Vagina (tissue), 2 donors: ENCODE measurements around the gene NEDD8. TPM values are rescaled to one million over a fixed set of nuclear protein-coding genes. Genes with fewer than 3 reads are reported as not detected.

Experiments
- DNase-seq, 2 donors: peaks; one replicate each; pipeline ENCODE4 v3.0.0-alpha.2; 2017; ENCODE audit errors: extremely low spot score in 2 of 2
- H3K27ac ChIP-seq: fragments of 200-600 bp; sonication (generic); one replicate; pipeline ENCODE4 v1.5.1; 2019
- H3K27me3 ChIP-seq: fragments of 200-600 bp; sonication (generic); one replicate; pipeline ENCODE4 v1.5.1; 2019
- H3K36me3 ChIP-seq, 2 donors: fragments of 200-600 bp; sonication (generic); one replicate each; pipeline ENCODE4 v1.5.1; 2017 to 2019
- H3K4me1 ChIP-seq: fragments of 200-600 bp; sonication (generic); one replicate; pipeline ENCODE4 v1.5.1; 2019
- H3K4me3 ChIP-seq, 2 donors: fragments of 200-600 bp; sonication (generic); 1 replicate in 1 of 2; 2 replicates in 1 of 2; pipeline ENCODE4 v1.5.1; 2016 to 2019
- H3K9me3 ChIP-seq: fragments of 200-600 bp; sonication (generic); one replicate; pipeline ENCODE4 v1.5.1; 2019
- POLR2A ChIP-seq, 2 donors: fragments of 450-650 bp; IDR thresholded peaks; one replicate each; pipeline ENCODE4 v1.6.1; 2017; ENCODE audit warnings: antibody characterized with exemption in 2 of 2, mild to moderate bottlenecking in 2 of 2, moderate library complexity in 2 of 2
- POLR2AphosphoS5 ChIP-seq, 2 donors: sonication (generic); formaldehyde crosslinking; IDR thresholded peaks; one replicate each; pipeline ENCODE4 v1.9.0; 2017; ENCODE audit warnings: antibody characterized with exemption in 2 of 2, mild to moderate bottlenecking in 2 of 2, low read depth in 1 of 2; ENCODE audit not compliant: insufficient read depth in 1 of 2
- intact Hi-C: fragments of 100-400 bp; cut with DNase I; formaldehyde crosslinking; loops from one replicate; pipeline ENCODE4 v1.15.1; 2023
- small RNA-seq: library from RNA; depleted of rRNA; stranded (forward); fragments of <200 nt; gene quantifications from one replicate; pipeline ENCODE3, GENCODE V24; 2016
- total RNA-seq: library from RNA; depleted of rRNA; stranded (reverse); fragments of >200 nt; gene quantifications from one replicate; pipeline ENCODE4 v1.2.3, GENCODE V29; 2016
- TF ChIP-seq, protein P1 (sequence below), 3 experiments: fragments of 450-650 bp in 2 of 3; fragments of 200-600 bp in 1 of 3; sonication (generic) in 1 of 3; IDR thresholded peaks; one replicate each; pipeline ENCODE4 v1.5.1; 2017 to 2019; ENCODE audit warnings: antibody characterized with exemption in 3 of 3, mild to moderate bottlenecking in 2 of 3, moderate library complexity in 2 of 3

The NEDD8 gene
- total RNA-seq, 1 donor from 2014 or later = 140 TPM

DNA sequence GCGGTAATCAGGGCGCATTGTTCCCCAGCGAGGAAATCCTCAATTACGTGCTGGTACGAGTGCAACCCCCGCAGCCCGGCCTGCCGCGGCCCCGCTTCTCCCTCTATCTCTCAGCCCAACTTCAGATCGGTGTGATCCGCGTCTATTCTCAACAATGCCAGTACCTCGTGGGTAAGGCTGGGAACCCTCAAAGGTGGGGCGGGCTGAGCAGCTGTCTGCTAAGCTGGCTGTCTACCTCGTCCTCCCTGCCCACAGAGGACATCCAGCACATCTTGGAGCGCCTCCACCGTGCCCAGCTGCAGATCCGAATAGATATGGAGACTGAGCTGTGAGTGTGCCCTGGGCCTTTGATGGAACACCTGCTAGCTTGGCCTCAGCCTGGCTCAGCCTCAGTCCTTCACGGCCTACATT is 59.3 kb downstream of the NEDD8 start:
- Histone ChIP-seq H3K27ac (no peak overlapping the region), H3K4me3 (peak overlapping the region in 1 of 2 donors; percentile 41)
- intact Hi-C loops = no loop called here

DNA sequence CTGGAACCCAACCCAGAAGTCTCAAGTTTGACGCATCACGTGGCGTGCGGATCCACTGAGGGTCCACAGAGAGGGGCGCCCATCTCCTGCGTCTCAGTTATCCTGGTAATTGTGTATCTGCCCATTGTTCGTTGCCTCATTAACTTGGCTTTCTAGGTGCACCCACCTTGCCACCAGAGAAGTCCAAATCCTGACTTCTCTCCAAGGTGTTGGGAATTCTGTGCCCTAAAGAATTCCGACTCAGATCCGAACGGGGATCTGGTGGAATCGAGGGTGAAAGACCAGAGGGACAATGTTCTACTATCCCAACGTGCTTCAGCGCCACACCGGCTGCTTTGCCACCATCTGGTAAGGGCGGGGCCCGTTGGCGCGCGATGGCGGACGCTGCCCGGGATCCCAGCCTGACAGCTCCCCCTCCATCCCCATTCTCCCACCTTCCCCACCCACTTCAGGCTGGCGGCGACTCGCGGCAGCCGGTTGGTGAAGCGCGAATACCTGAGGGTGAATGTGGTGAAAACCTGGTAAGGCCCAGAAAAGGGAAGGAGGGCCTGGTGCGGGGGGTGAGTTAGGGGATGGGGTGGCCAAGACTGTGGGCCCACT is 59.8 kb downstream of the NEDD8 start:
- Histone ChIP-seq H3K36me3 (peaks cover 0 to 3% of the 10 kb centered on the region in 2 donors), H3K27me3 (no peaks in the 10 kb centered on the region), H3K4me1 (peaks cover 15% of the 10 kb centered on the region), H3K4me3 (peak overlapping the region; percentile 31 to 41), H3K9me3 (no peaks in the 10 kb centered on the region), H3K27ac (no peak overlapping the region)
- intact Hi-C loops = no loop called here
- no peak for TF ChIP-seq POLR2A (IDR thresholded peaks at IDR 0.05)
- TF ChIP-seq, protein P1, sequence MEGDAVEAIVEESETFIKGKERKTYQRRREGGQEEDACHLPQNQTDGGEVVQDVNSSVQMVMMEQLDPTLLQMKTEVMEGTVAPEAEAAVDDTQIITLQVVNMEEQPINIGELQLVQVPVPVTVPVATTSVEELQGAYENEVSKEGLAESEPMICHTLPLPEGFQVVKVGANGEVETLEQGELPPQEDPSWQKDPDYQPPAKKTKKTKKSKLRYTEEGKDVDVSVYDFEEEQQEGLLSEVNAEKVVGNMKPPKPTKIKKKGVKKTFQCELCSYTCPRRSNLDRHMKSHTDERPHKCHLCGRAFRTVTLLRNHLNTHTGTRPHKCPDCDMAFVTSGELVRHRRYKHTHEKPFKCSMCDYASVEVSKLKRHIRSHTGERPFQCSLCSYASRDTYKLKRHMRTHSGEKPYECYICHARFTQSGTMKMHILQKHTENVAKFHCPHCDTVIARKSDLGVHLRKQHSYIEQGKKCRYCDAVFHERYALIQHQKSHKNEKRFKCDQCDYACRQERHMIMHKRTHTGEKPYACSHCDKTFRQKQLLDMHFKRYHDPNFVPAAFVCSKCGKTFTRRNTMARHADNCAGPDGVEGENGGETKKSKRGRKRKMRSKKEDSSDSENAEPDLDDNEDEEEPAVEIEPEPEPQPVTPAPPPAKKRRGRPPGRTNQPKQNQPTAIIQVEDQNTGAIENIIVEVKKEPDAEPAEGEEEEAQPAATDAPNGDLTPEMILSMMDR (IDR thresholded peaks at IDR 0.05) = no peak
- no peak for TF ChIP-seq POLR2AphosphoS5 (IDR thresholded peaks at IDR 0.05; ENCODE audit: insufficient read depth in 1 of 2, low read depth in 1 of 2)
- no peak for DNase-seq

More for the DNA sequence above, 59.3 kb downstream of the NEDD8 start:
- no peaks in the 10 kb centered on the region for H3K9me3 ChIP-seq
- no peak for DNase-seq
- H3K36me3 ChIP-seq = no peaks in the 10 kb centered on the region
- TF ChIP-seq POLR2AphosphoS5 (IDR thresholded peaks at IDR 0.05; ENCODE audit: insufficient read depth in 1 of 2, low read depth in 1 of 2) (no peak), POLR2A (IDR thresholded peaks at IDR 0.05) (no peak)
- TF ChIP-seq, protein P1 (IDR thresholded peaks at IDR 0.05) = no peak
- H3K4me1 ChIP-seq = peaks cover 15% of the 10 kb centered on the region
- H3K27me3 ChIP-seq = no peaks in the 10 kb centered on the region

DNA sequence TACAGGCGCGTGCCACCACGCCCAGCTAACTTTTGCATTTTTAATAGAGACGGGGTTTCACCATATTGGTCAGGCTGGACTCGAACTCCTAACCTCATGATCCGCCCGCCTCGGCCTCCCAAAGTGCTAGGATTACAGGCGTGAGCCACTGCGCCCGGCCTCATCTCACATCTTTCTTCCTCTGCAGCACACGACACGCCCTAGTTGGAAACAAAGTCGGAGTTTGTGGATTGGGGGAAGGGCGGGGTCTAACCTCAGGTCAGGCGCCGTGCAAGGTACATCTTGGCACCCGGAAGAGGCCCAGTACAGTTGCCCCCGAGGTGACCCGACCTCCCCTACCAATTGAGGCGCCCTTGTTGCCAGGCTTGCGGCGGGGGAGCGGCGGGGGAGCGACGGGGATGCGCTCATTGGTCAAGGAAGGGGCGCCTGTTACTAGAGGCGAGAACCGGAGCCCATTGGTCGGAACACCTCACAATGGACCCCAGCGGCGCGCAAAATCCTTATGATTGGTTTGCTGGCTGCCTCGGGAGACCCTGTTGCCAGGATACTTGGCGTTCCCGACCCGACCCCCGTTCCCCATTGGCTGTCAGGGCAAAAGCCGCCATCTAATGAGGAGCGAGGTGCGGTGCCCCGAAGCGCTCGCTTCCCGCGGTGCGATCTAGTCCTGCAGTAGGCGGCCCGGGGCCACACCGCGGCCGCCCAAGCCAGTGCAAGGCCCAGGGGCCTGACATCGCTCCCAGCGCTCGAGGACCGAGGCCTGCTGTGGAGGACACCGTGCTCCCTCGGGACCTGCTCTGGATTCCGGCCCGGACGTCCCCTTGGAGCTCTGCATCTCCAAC is 60.5 kb downstream of the NEDD8 start, which contains the start of gene REC8:
TSS of gene REC8 (plus strand) at position 659 of the 839 bp plus-strand sequence. CDS start 473 bp downstream, outside the sequence.
- intact Hi-C loops = no loop called here
- H3K27me3 ChIP-seq = no peaks in the 10 kb centered on the region
- H3K36me3 ChIP-seq = peaks cover 0 to 11% of the 10 kb centered on the region in 2 donors
- no peaks in the 10 kb centered on the region for H3K9me3 ChIP-seq
- no peak for DNase-seq
- peak within 1 kb of the TSS; percentile 31 to 41 for H3K4me3 ChIP-seq
- H3K4me1 ChIP-seq = peaks cover 15% of the 10 kb centered on the region
- TF ChIP-seq POLR2AphosphoS5 (IDR thresholded peaks at IDR 0.05; ENCODE audit: insufficient read depth in 1 of 2, low read depth in 1 of 2) (peak in 1 of 2 donors; percentile 19), POLR2A (IDR thresholded peaks at IDR 0.05) (no peak)
- TF ChIP-seq, protein P1 (IDR thresholded peaks at IDR 0.05) = no peak
- H3K27ac ChIP-seq = no peak within 1 kb of the TSS

DNA sequence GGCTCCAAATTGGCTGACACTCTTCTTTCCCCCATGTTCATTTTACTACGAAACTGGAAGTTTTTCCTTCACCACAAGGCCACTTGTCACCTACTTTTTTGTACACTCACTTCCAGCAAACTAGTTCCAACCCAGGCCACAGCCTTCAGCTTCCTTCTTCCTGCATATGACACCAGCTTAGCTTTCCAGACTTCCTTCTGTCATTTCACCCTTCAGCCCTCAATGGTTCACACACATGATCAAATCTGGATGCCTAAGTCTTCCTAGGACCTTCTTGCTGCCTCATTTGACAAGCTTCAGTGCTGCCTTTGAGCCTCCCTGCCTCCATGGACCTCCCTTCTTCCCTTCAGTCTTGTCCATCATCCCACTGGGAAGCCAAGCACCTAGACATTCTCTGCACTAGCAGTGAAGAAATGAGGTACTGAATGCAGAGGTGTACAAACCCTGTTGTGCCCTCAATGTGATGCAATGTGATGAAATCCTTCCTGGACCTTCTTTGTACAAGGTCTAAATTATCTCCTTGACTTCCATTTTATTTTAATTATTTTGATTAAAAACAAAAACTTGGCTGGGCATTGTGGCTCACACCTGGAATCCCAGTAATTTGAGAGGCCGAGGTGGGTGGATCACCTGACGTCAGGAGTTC is 64.6 kb downstream of the NEDD8 start:
- Histone ChIP-seq H3K4me1 (peaks cover 37% of the 10 kb centered on the region), H3K4me3 (no peak overlapping the region), H3K27me3 (no peaks in the 10 kb centered on the region), H3K27ac (no peak overlapping the region), H3K9me3 (no peaks in the 10 kb centered on the region), H3K36me3 (peaks cover 0 to 51% of the 10 kb centered on the region in 2 donors)
- no peak for TF ChIP-seq POLR2A (IDR thresholded peaks at IDR 0.05)
- TF ChIP-seq, protein P1 (IDR thresholded peaks at IDR 0.05) = no peak
- TF ChIP-seq POLR2AphosphoS5 (IDR thresholded peaks at IDR 0.05; ENCODE audit: insufficient read depth in 1 of 2, low read depth in 1 of 2) = no peak
- DNase-seq = no peak
- intact Hi-C loops = no loop called here

Small RNA genes lying within 50 kb of the gene (small RNA-seq; reads per million reads assigned to genes)
- not detected for gene AL136295.4
- not detected for gene CHMP4A
- gene IPO4 = not detected
- gene MDP1 = not detected

Other genes starting within 250 kb of the NEDD8 start
- 16.7 TPM for gene DHRS4L2, start 243.4 kb downstream of the NEDD8 start, total RNA-seq
- gene CARMIL3, start 180.4 kb downstream of the NEDD8 start, total RNA-seq = 1.2 TPM
- not detected for gene CPNE6, start 160.8 kb downstream of the NEDD8 start, total RNA-seq
- gene PCK2, start 138.1 kb downstream of the NEDD8 start, total RNA-seq = 18.7 TPM
- 75.6 TPM for gene DCAF11, start 117.6 kb downstream of the NEDD8 start, total RNA-seq
- 1.2 TPM for gene NRL, start 117.4 kb downstream of the NEDD8 start, total RNA-seq
- gene FITM1, start 101.7 kb downstream of the NEDD8 start, total RNA-seq = not detected
- gene PSME1, start 96.2 kb downstream of the NEDD8 start, total RNA-seq = 118 TPM
- 23.8 TPM for gene EMC9, start 90.8 kb downstream of the NEDD8 start, total RNA-seq
- 131 TPM for gene PSME2, start 85.8 kb downstream of the NEDD8 start, total RNA-seq
- 87.9 TPM for gene RNF31, start 84.9 kb downstream of the NEDD8 start, total RNA-seq
- gene IRF9, start 71.1 kb downstream of the NEDD8 start, total RNA-seq = 55.0 TPM
- 5.9 TPM for gene REC8, start 60.3 kb downstream of the NEDD8 start, total RNA-seq
- gene IPO4, start 43.6 kb downstream of the NEDD8 start, total RNA-seq = 28.5 TPM
- 37.3 TPM for gene TM9SF1, start 36.9 kb downstream of the NEDD8 start, total RNA-seq
- gene TSSK4, start 26.7 kb downstream of the NEDD8 start, total RNA-seq = 0.74 TPM
- 37.6 TPM for gene CHMP4A, start 18.9 kb downstream of the NEDD8 start, total RNA-seq
- 32.7 TPM for gene MDP1, start 16.3 kb downstream of the NEDD8 start, total RNA-seq
- 35.6 TPM for gene GMPR2, start 562 bp upstream of the NEDD8 start, total RNA-seq
- gene TINF2, start 10.3 kb upstream of the NEDD8 start, total RNA-seq = 64.1 TPM
- 269 TPM for gene TGM1, start 30.8 kb upstream of the NEDD8 start, total RNA-seq
- 43.5 TPM for gene RABGGTA, start 39.2 kb upstream of the NEDD8 start, total RNA-seq
- 84.2 TPM for gene DHRS1, start 67.4 kb upstream of the NEDD8 start, total RNA-seq
- gene NOP9, start 67.5 kb upstream of the NEDD8 start, total RNA-seq = 13.8 TPM
- 16.0 TPM for gene CIDEB, start 75.6 kb upstream of the NEDD8 start, total RNA-seq
- gene LTB4R2, start 77.8 kb upstream of the NEDD8 start, total RNA-seq = 66.5 TPM
- gene LTB4R, start 79.1 kb upstream of the NEDD8 start, total RNA-seq = 35.1 TPM
- 32.7 TPM for gene ADCY4, start 102.7 kb upstream of the NEDD8 start, total RNA-seq
- 10.1 TPM for gene RIPK3, start 107.6 kb upstream of the NEDD8 start, total RNA-seq
- 47.9 TPM for gene NFATC4, start 135.8 kb upstream of the NEDD8 start, total RNA-seq
- gene NYNRIN, start 166.6 kb upstream of the NEDD8 start, total RNA-seq = 14.7 TPM
- gene CBLN3, start 197.3 kb upstream of the NEDD8 start, total RNA-seq = 1.7 TPM
- 41.7 TPM for gene KHNYN, start 197.6 kb upstream of the NEDD8 start, total RNA-seq
- 43.2 TPM for gene SDR39U1, start 210.4 kb upstream of the NEDD8 start, total RNA-seq